Skin epidermis (tissue), 12 donors: ENCODE measurements around the gene PGAM2.
"Not testable (repeated sequence)": the region's sequence is repeated elsewhere in the genome, so short reads cannot be mapped to it uniquely, and the experiment has no call there.

Experiments
- H3K27ac ChIP-seq, 21 experiments: fragments of 200-600 bp; sonication (generic) in 11 of 21; one replicate each; pipeline ENCODE4 v1.5.0; 2020; ENCODE audit warnings: mild to moderate bottlenecking in 3 of 21, inconsistent platforms in 2 of 21, moderate library complexity in 2 of 21
- H3K4me3 ChIP-seq, 7 experiments: fragments of 200-600 bp; sonication (generic) in 2 of 7; one replicate each; pipeline ENCODE4 v1.5.0; 2020; ENCODE audit warnings: inconsistent platforms in 2 of 7, mild to moderate bottlenecking in 2 of 7, moderate library complexity in 1 of 7

PGAM2 gene

GRCh38 chr7:44042221-44042620, 23.1 kb downstream of the PGAM2 start:
- Histone ChIP-seq H3K27ac (no peak overlapping the region), H3K4me3 (no peak overlapping the region)

GRCh38 chr7:44040493-44040891, 24.9 kb downstream of the PGAM2 start:
- H3K27ac ChIP-seq, result peak overlapping the region in 11 of 21 experiments; percentile 30 to 83 (median 65)
- H3K4me3 ChIP-seq, result peak overlapping the region; percentile 17 to 43 (median 32)

- Histone ChIP-seq H3K27ac (peak overlapping the region in 10 of 21 experiments; percentile 42 to 83 (median 66)), H3K4me3 (peak overlapping the region; percentile 17 to 43 (median 32))
These were observed 25.4 kb downstream of the PGAM2 start for GRCh38 chr7:44039800-44040492.

DNA sequence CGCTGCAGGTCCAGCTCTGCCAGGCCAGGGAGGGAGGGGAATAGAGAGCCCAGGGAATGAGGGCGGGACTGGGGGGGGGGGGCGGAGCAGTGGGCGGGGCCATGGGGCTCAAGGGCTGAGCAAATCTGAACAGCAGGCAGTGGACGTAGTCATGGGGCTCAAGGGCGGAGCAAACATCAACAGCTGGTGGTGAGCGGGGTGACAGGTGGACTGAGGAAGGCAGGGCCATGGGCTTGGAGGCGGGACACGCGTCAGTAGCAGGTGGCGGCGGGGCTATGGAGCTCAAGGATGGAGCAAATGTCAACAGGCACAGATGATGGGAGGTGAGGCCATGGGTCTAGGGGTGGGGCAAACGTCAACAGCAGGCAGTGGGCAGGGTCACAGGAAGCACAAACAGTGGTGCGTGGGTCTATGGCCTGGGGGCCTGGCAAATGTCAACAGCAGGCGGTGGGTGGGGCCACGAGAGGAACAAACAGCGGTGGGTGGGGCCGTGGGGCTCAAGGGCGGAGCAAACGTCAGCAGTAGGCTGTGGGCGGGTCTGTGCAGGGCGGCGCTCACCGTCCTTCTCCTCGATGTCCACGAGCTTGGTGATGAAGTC, 26.3 kb downstream of the PGAM2 start:
- peak overlapping the region in 2 of 7 experiments; percentile 12 for H3K4me3 ChIP-seq

DNA sequence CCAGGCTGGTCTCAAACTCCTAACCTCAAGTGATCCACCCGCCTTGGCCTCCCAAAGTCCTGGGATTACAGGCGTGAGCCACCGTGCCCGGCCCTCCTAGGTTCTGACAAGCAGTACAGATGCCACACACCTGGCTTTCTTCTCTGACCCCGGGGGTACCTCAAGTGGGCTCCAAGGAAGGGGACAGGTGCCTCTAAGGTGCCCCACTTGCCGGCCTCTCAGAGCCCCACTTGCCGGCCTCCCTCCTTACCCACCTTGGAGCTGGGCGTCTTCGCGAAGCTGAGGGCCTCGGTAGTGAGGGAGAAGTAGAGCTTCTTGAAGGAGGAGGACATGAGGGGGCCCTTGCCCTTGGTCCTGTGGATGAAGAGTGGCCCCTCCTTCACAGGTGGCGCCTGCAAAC, 26.8 kb downstream of the PGAM2 start:
- H3K27ac ChIP-seq, H3K4me3 ChIP-seq: not testable (repeated sequence)

More for the DNA sequence above, 26.3 kb downstream of the PGAM2 start:
- peak overlapping the region in 2 of 21 experiments; percentile 11 to 53 for H3K27ac ChIP-seq

GRCh38 chr7:44037951-44038350, 27.4 kb downstream of the PGAM2 start:
- H3K27ac ChIP-seq, H3K4me3 ChIP-seq: not testable (repeated sequence)

- H3K4me3 ChIP-seq, result not testable (repeated sequence)
These were observed 29.0 kb downstream of the PGAM2 start for GRCh38 chr7:44036364-44036763.

DNA sequence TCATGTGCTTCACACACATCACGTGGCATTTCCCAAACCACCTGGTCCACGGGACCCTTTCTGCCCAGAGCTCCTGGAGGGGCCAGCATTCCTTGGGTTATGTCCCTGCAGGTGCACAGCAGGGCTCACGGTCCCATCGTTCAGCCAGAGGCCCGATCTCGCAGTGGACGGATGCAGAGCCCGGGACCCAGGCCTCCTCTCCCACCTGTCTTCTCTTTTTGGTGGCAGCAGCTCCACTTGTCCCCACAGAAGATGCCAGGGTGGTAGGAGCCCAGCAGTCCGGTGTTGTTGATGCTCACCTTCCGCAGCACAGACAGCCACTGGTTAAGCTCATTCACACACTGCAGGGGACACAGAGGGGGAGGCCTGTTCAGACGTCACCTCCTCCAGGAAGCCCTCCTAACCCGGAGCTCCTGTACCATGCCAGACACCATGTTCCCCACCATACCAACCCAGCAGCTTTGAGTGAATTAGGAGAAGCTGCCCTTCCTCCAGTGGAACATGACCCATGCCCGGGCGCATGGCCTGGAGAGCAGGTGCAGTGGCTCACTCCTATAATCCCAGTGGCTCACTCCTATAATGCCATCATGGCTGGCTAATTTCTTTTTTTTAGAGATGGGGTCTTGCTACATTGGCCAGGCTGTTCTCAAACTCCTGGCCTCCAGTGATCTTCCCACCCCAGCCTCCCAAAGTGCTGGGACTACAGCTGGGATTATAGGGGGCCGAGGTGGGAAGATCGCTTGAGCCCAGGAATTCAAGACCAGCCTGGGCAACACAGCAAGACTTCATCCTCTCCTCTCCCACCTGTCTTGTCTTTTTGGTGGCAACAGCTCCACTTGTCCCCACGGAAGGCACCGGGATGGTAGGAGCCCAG, 31.2 kb downstream of the PGAM2 start:
- not testable (repeated sequence) for H3K27ac ChIP-seq, H3K4me3 ChIP-seq

More at GRCh38 chr7:44036364-44036763, 29.0 kb downstream of the PGAM2 start:
- H3K27ac ChIP-seq, result not testable (repeated sequence)

- not testable (repeated sequence) for H3K27ac ChIP-seq, H3K4me3 ChIP-seq
These were observed 33.3 kb downstream of the PGAM2 start for GRCh38 chr7:44032031-44032430.

DNA sequence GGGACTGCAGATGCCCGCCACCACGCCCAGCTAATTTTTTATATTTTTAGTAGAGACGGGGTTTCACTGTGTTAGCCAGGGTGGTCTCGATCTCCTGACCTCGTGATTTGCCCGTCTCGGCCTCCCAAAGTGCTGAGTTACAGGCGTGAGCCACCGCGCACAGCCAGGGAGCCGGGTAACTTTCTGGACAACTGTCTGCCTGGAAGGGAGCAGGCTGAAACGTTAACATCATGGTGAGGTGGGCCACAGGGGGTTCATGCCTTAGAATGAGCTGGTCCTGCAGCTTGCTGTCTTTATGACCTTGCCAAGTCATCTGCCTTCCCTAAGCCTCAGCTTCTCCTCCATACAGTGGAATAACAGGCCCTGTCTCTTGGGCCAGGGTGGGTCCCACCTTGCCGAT, 34.0 kb downstream of the PGAM2 start:
- H3K27ac ChIP-seq, H3K4me3 ChIP-seq: not testable (repeated sequence)

- not testable (repeated sequence) for H3K4me3 ChIP-seq, H3K27ac ChIP-seq
These were observed 35.3 kb downstream of the PGAM2 start for GRCh38 chr7:44030029-44030428.

GRCh38 chr7:44029433-44029832, 35.9 kb downstream of the PGAM2 start:
- H3K27ac ChIP-seq, H3K4me3 ChIP-seq: not testable (repeated sequence)

DNA sequence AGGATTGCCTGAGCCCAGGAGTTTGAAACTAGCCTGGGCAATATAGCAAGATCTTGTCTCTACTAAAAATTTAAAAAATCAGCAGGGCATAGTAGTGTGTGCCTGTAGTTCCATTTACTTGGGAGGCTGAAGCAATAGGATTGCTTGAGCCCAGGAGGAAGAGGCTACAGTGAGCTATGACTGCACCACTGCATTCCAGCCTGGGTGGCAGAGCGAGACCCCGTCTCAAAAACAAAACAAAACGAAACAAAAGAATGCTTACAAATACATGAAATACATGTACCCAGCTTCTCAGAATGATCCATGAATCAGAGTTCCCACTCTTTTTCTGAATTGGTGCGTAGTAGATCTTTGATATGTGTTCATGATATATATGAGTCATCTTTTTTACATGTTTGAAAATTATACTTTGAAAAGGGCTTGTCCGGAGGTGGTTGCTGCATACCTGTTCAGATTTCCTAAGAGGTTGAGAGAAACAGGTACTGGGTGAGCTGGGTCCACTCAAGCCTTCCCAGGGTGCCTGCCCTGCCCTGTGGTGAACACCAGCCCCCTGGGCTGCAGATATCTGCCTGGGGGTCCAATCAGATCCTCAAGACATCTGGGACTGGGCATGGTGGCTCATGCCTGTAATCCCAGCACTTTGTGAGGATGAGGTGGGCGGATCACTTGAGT, 42.4 kb downstream of the PGAM2 start:
- H3K27ac ChIP-seq, result peak overlapping the region in 1 of 21 experiments; percentile 25
- not testable (repeated sequence) for H3K4me3 ChIP-seq

- H3K4me3 ChIP-seq, H3K27ac ChIP-seq: not testable (repeated sequence)
These were observed 43.3 kb downstream of the PGAM2 start for GRCh38 chr7:44022069-44022468.

GRCh38 chr7:44019825-44020224, 45.5 kb downstream of the PGAM2 start:
- not testable (repeated sequence) for H3K4me3 ChIP-seq
- peak overlapping the region in 7 of 21 experiments; percentile 13 to 89 (median 78) for H3K27ac ChIP-seq

- Histone ChIP-seq H3K4me3 (peak overlapping the region; percentile 68 to 91 (median 82)), H3K27ac (peak overlapping the region in 20 of 21 experiments; percentile 45 to 90 (median 84))
These were observed 46.2 kb downstream of the PGAM2 start for GRCh38 chr7:44018857-44019807.

GRCh38 chr7:44015090-44015489, 50.3 kb downstream of the PGAM2 start:
- H3K27ac ChIP-seq, H3K4me3 ChIP-seq: not testable (repeated sequence)
